ENCODE data around the gene TMEM232.

DNA sequence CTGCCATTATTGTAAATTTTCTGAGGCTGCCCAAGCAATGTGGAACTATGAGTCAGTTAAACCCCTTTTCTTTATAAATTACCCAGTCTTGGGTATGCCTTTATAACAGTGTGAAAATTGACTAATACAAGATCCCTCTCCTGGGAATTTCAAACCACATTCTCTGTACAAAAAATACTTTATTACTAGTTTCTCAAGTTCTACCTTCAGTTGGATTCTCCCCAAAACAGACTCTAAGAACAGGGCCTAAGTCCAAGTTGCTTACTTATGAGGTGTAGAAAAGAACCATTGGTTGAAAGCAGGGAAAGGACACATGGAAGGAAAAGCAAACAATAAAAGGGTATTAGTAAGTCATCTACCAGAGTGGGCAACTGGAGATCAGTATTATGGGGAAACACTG lies 343.2 kb downstream of the TMEM232 start:
- TF ChIP-seq, protein P1, sequence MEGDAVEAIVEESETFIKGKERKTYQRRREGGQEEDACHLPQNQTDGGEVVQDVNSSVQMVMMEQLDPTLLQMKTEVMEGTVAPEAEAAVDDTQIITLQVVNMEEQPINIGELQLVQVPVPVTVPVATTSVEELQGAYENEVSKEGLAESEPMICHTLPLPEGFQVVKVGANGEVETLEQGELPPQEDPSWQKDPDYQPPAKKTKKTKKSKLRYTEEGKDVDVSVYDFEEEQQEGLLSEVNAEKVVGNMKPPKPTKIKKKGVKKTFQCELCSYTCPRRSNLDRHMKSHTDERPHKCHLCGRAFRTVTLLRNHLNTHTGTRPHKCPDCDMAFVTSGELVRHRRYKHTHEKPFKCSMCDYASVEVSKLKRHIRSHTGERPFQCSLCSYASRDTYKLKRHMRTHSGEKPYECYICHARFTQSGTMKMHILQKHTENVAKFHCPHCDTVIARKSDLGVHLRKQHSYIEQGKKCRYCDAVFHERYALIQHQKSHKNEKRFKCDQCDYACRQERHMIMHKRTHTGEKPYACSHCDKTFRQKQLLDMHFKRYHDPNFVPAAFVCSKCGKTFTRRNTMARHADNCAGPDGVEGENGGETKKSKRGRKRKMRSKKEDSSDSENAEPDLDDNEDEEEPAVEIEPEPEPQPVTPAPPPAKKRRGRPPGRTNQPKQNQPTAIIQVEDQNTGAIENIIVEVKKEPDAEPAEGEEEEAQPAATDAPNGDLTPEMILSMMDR (IDR thresholded peaks at IDR 0.05; ENCODE audit: low read length): no peak
- TF ChIP-seq EZH2 (IDR thresholded peaks at IDR 0.05; ENCODE audit: borderline replicate concordance, low read length): no peak

Measured in OCI-LY1 (cell line).